GM21717 (cell line): ENCODE measurements around the gene CPNE6.

Experiments
- ATAC-seq: cut with Tn5 transposase; IDR thresholded peaks from one replicate; pipeline ENCODE4 v1.9.1; 2021; ENCODE audit warnings: mild to moderate bottlenecking, moderate library complexity; ENCODE audit not compliant: unreplicated experiment

CPNE6 gene

GRCh38 chr14:24084440-24084839 is 13.1 kb downstream of the CPNE6 start:
- ATAC-seq, result no peak

GRCh38 chr14:24085215-24085614 is 13.9 kb downstream of the CPNE6 start:
- ATAC-seq, result no peak

- ATAC-seq, result no peak
These were observed 15.0 kb downstream of the CPNE6 start for GRCh38 chr14:24086193-24086955.

GRCh38 chr14:24087004-24087403 is 15.6 kb downstream of the CPNE6 start:
- no peak for ATAC-seq

GRCh38 chr14:24088095-24088494 is 16.7 kb downstream of the CPNE6 start:
- ATAC-seq, result no peak

- no peak for ATAC-seq
These were observed 18.5 kb downstream of the CPNE6 start for GRCh38 chr14:24089890-24090289.

- ATAC-seq, result no peak
These were observed 20.7 kb downstream of the CPNE6 start for GRCh38 chr14:24092110-24092504.

- no peak for ATAC-seq
These were observed 21.3 kb downstream of the CPNE6 start for GRCh38 chr14:24092505-24093206.

GRCh38 chr14:24093207-24093900 is 22.0 kb downstream of the CPNE6 start:
- ATAC-seq, result no peak

GRCh38 chr14:24093901-24094840 is 22.8 kb downstream of the CPNE6 start, which contains the start of gene PCK2:
Gene PCK2 (plus strand): TSS chr14:24094311. CDS start chr14:24094406, 95 bp downstream.
- peak; percentile 39 for ATAC-seq

GRCh38 chr14:24094841-24095270 is 23.5 kb downstream of the CPNE6 start:
- ATAC-seq, result no peak

GRCh38 chr14:24095271-24096068 is 24.1 kb downstream of the CPNE6 start:
- ATAC-seq, result peak; percentile 67

- no peak for ATAC-seq
These were observed 25.3 kb downstream of the CPNE6 start for GRCh38 chr14:24096545-24097181.

- no peak for ATAC-seq
These were observed 27.0 kb downstream of the CPNE6 start for GRCh38 chr14:24098229-24098926.

- no peak for ATAC-seq
These were observed 27.8 kb downstream of the CPNE6 start for GRCh38 chr14:24098927-24099813.

- no peak for ATAC-seq
These were observed 29.0 kb downstream of the CPNE6 start for GRCh38 chr14:24100197-24100981.

- no peak for ATAC-seq
These were observed 29.7 kb downstream of the CPNE6 start for GRCh38 chr14:24100982-24101494.
